IPS-18a (cell line): ENCODE measurements around the gene SRP9.

Experiments
- H3K27ac ChIP-seq: one replicate; pipeline ENCODE4 v1.5.1; 2013; ENCODE audit warnings: low read length
- H3K27me3 ChIP-seq: one replicate; pipeline ENCODE4 v1.6.1; 2013; ENCODE audit warnings: mild to moderate bottlenecking, low read length; ENCODE audit not compliant: control insufficient read depth, insufficient read depth
- H3K36me3 ChIP-seq: one replicate; pipeline ENCODE4 v1.6.1; 2013; ENCODE audit warnings: low read depth, low read length; ENCODE audit not compliant: control insufficient read depth
- H3K4me1 ChIP-seq: one replicate; pipeline ENCODE4 v1.6.1; 2013; ENCODE audit warnings: low read depth, low read length; ENCODE audit not compliant: control insufficient read depth
- H3K4me3 ChIP-seq: one replicate; pipeline ENCODE4 v1.5.1; 2013; ENCODE audit warnings: low read length
- H3K9ac ChIP-seq: one replicate; pipeline ENCODE4 v1.6.1; 2013; ENCODE audit warnings: mild to moderate bottlenecking, low read length, moderate library complexity
- H3K9me3 ChIP-seq: one replicate; pipeline ENCODE4 v1.6.1; 2013; ENCODE audit warnings: low read depth, low read length; ENCODE audit not compliant: control insufficient read depth

The SRP9 gene

GRCh38 chr1:225746361-225747179 lies 31.1 kb upstream of the SRP9 start:
- H3K9ac ChIP-seq: no peak overlapping the region
- no peak overlapping the region for H3K4me3 ChIP-seq
- no peaks in the 10 kb centered on the region for H3K9me3 ChIP-seq
- peaks cover 5% of the 10 kb centered on the region for H3K27me3 ChIP-seq
- no peak overlapping the region for H3K27ac ChIP-seq
- no peaks in the 10 kb centered on the region for H3K36me3 ChIP-seq
- H3K4me1 ChIP-seq: peaks cover 5% of the 10 kb centered on the region

- no peaks in the 10 kb centered on the region for H3K9me3 ChIP-seq
- no peak overlapping the region for H3K9ac ChIP-seq
- no peaks in the 10 kb centered on the region for H3K36me3 ChIP-seq
- no peak overlapping the region for H3K27ac ChIP-seq
- H3K4me3 ChIP-seq: no peak overlapping the region
- peaks cover 11% of the 10 kb centered on the region for H3K4me1 ChIP-seq
- H3K27me3 ChIP-seq: peaks cover 5% of the 10 kb centered on the region
Observed at GRCh38 chr1:225747566-225747965, 30.1 kb upstream of the SRP9 start.

GRCh38 chr1:225748529-225748928 lies 29.1 kb upstream of the SRP9 start:
- Histone ChIP-seq H3K27me3 (peaks cover 5% of the 10 kb centered on the region), H3K4me1 (peaks cover 11% of the 10 kb centered on the region), H3K36me3 (no peaks in the 10 kb centered on the region), H3K4me3 (no peak overlapping the region), H3K9ac (no peak overlapping the region), H3K27ac (no peak overlapping the region), H3K9me3 (no peaks in the 10 kb centered on the region)

GRCh38 chr1:225749706-225750105 lies 27.9 kb upstream of the SRP9 start:
- Histone ChIP-seq H3K9ac (no peak overlapping the region), H3K36me3 (no peaks in the 10 kb centered on the region), H3K27ac (no peak overlapping the region), H3K9me3 (no peaks in the 10 kb centered on the region), H3K4me1 (peaks cover 11% of the 10 kb centered on the region), H3K27me3 (peaks cover 5% of the 10 kb centered on the region), H3K4me3 (no peak overlapping the region)

- Histone ChIP-seq H3K27me3 (no peaks in the 10 kb centered on the region), H3K27ac (no peak overlapping the region), H3K4me3 (no peak overlapping the region), H3K9ac (no peak overlapping the region), H3K36me3 (no peaks in the 10 kb centered on the region), H3K9me3 (no peaks in the 10 kb centered on the region), H3K4me1 (peaks cover 11% of the 10 kb centered on the region)
Observed at GRCh38 chr1:225750420-225750819, 27.2 kb upstream of the SRP9 start.

GRCh38 chr1:225750875-225751824 lies 26.5 kb upstream of the SRP9 start:
- Histone ChIP-seq H3K27ac (no peak overlapping the region), H3K4me1 (peaks cover 11% of the 10 kb centered on the region), H3K36me3 (no peaks in the 10 kb centered on the region), H3K4me3 (no peak overlapping the region), H3K9me3 (no peaks in the 10 kb centered on the region), H3K27me3 (no peaks in the 10 kb centered on the region), H3K9ac (no peak overlapping the region)

- Histone ChIP-seq H3K27ac (no peak overlapping the region), H3K4me1 (peaks cover 11% of the 10 kb centered on the region), H3K36me3 (no peaks in the 10 kb centered on the region), H3K9ac (no peak overlapping the region), H3K9me3 (no peaks in the 10 kb centered on the region), H3K4me3 (no peak overlapping the region), H3K27me3 (no peaks in the 10 kb centered on the region)
Observed at GRCh38 chr1:225752245-225752644, 25.4 kb upstream of the SRP9 start.

- peaks cover 5% of the 10 kb centered on the region for H3K4me1 ChIP-seq
- H3K27me3 ChIP-seq: no peaks in the 10 kb centered on the region
- no peaks in the 10 kb centered on the region for H3K9me3 ChIP-seq
- H3K4me3 ChIP-seq: no peak overlapping the region
- no peak overlapping the region for H3K9ac ChIP-seq
- no peak overlapping the region for H3K27ac ChIP-seq
- H3K36me3 ChIP-seq: no peaks in the 10 kb centered on the region
Observed at GRCh38 chr1:225754940-225755641, 22.5 kb upstream of the SRP9 start.

- Histone ChIP-seq H3K9ac (no peak overlapping the region), H3K27ac (no peak overlapping the region), H3K4me1 (peaks cover 5% of the 10 kb centered on the region), H3K9me3 (no peaks in the 10 kb centered on the region), H3K27me3 (no peaks in the 10 kb centered on the region), H3K36me3 (no peaks in the 10 kb centered on the region), H3K4me3 (no peak overlapping the region)
Observed at GRCh38 chr1:225755671-225756319, 21.8 kb upstream of the SRP9 start.

GRCh38 chr1:225757927-225758656 lies 19.5 kb upstream of the SRP9 start:
- H3K4me3 ChIP-seq: no peak overlapping the region
- H3K27ac ChIP-seq: no peak overlapping the region
- no peaks in the 10 kb centered on the region for H3K9me3 ChIP-seq
- H3K27me3 ChIP-seq: no peaks in the 10 kb centered on the region
- peaks cover 9% of the 10 kb centered on the region for H3K4me1 ChIP-seq
- no peak overlapping the region for H3K9ac ChIP-seq
- H3K36me3 ChIP-seq: no peaks in the 10 kb centered on the region
